Lower lobe of right lung (tissue), 2 donors: ENCODE measurements around the gene CDH22. TPM values are rescaled to one million over a fixed set of nuclear protein-coding genes. Genes with fewer than 3 reads are reported as not detected.

Experiments used
- ATAC-seq, 2 donors: fragments of 200-7000 bp; cut with Tn5 transposase; one replicate each; pipeline ENCODE4 v1.9.1; 2020 to 2022; ENCODE audit warnings: mild to moderate bottlenecking in 2 of 2, moderate library complexity in 2 of 2
- DNase-seq: peaks from one replicate; pipeline ENCODE4 v3.0.0-alpha.2; 2020
- H3K27ac ChIP-seq: fragments of 200-600 bp; one replicate; pipeline ENCODE4 v1.8.0; 2022
- H3K27me3 ChIP-seq: fragments of 200-600 bp; one replicate; pipeline ENCODE4 v1.8.0; 2022; ENCODE audit warnings: low read depth
- H3K36me3 ChIP-seq: fragments of 200-600 bp; one replicate; pipeline ENCODE4 v1.8.0; 2022; ENCODE audit warnings: mild to moderate bottlenecking
- H3K4me1 ChIP-seq: fragments of 200-600 bp; one replicate; pipeline ENCODE4 v1.8.0; 2022
- H3K4me3 ChIP-seq: fragments of 200-600 bp; one replicate; pipeline ENCODE4 v1.8.0; 2022; ENCODE audit warnings: mild to moderate bottlenecking
- H3K9me3 ChIP-seq: fragments of 200-600 bp; one replicate; pipeline ENCODE4 v1.8.0; 2022
- intact Hi-C: fragments of 100-400 bp; cut with DNase I; formaldehyde crosslinking; loops from one replicate; pipeline ENCODE4 v1.11.0; 2022
- total RNA-seq: library from RNA; stranded (reverse); fragmentation: NEBNext Ultra II Directional; extraction: Animal tissue kit (Norgen Biotek cat#: 25700); gene quantifications from one replicate; pipeline ENCODE4 v1.2.1, GENCODE V29; 2021
- TF ChIP-seq, protein P1 (sequence below): fragments of 200-600 bp; IDR thresholded peaks from one replicate; pipeline ENCODE4 v1.8.0; 2022; ENCODE audit warnings: antibody characterized with exemption, mild to moderate bottlenecking
- donor health status: DM: no; HTN: yes; CAD: no; lungs with severe emphysema.

CDH22 gene
- total RNA-seq, 1 donor from 2014 or later: 0.35 TPM

DNA sequence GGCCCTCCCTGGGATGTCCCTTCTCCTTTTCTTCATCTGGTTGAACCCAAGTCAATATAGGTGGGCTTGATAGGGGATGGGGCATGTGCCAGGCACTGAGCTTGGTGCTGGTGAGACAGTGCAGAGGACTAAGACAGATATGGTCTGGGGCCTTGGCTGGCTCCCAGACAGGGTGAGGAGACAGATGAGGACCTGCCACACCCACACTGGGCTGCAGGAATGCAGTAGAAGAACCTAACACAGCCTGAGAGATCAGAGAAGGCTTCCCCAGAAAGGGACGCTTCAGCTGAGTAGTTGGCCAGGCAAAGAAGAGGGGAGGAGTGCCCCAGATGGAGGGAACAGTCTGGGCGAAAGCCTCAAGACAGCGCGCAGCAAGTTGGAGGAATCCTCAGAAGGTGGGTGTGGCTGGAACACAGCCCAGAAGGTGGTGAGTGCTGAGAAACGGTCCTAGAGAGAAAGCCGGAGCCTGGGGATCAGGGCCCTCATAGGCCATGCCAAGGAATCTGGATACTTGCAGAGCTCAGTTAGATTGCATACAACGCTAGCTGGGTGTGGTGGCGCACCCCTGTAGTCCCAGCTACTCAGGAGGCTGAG, 163.8 kb downstream of the CDH22 start:
- TF ChIP-seq, protein P1, sequence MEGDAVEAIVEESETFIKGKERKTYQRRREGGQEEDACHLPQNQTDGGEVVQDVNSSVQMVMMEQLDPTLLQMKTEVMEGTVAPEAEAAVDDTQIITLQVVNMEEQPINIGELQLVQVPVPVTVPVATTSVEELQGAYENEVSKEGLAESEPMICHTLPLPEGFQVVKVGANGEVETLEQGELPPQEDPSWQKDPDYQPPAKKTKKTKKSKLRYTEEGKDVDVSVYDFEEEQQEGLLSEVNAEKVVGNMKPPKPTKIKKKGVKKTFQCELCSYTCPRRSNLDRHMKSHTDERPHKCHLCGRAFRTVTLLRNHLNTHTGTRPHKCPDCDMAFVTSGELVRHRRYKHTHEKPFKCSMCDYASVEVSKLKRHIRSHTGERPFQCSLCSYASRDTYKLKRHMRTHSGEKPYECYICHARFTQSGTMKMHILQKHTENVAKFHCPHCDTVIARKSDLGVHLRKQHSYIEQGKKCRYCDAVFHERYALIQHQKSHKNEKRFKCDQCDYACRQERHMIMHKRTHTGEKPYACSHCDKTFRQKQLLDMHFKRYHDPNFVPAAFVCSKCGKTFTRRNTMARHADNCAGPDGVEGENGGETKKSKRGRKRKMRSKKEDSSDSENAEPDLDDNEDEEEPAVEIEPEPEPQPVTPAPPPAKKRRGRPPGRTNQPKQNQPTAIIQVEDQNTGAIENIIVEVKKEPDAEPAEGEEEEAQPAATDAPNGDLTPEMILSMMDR: no peak
- intact Hi-C loops: no loop called here
- DNase-seq: no peak

GRCh38 chr20:46142124-46142523, 166.2 kb downstream of the CDH22 start:
- Histone ChIP-seq H3K36me3 (no peaks in the 10 kb centered on the region), H3K4me1 (no peaks in the 10 kb centered on the region), H3K4me3 (no peak overlapping the region), H3K27ac (no peak overlapping the region), H3K9me3 (no peaks in the 10 kb centered on the region), H3K27me3 (peaks cover 65% of the 10 kb centered on the region)
- TF ChIP-seq, protein P1: no peak
- no peak for DNase-seq
- intact Hi-C loops: no loop called here
- no peak for ATAC-seq

More for the DNA sequence above, 163.8 kb downstream of the CDH22 start:
- Histone ChIP-seq H3K9me3 (no peaks in the 10 kb centered on the region), H3K27me3 (peaks cover 42% of the 10 kb centered on the region), H3K4me3 (no peak overlapping the region), H3K27ac (no peak overlapping the region), H3K36me3 (no peaks in the 10 kb centered on the region), H3K4me1 (no peaks in the 10 kb centered on the region)
- no peak for ATAC-seq

DNA sequence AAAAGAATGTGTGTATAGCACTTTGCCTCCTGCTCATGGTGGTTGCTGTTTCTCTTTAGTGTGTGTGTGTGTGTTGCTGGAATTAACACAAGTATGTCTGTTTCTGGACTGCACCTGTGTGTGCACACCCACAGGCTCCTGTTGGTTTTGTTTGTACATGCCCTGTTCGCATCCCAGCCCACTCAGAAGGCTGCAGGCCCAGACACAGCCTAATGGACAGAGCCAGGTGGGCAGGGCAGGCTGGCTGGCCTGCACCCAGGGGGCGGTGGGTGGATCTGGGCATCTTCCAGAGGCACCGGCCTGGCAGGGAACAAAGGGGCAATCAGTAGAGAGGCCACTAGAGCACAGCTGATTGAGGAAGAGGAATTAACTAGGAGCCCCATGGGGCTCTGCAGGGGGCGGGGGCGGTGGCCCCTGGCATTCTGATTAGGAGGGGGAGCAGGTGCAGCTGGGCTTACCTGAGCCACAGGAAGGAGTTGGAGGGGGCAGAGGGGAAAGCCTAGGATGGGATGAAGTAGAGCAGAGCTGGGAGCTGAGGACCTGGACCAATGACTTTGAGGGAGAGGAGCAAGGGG, 168.3 kb downstream of the CDH22 start:
- Histone ChIP-seq H3K4me3 (no peak overlapping the region), H3K4me1 (no peaks in the 10 kb centered on the region), H3K9me3 (no peaks in the 10 kb centered on the region), H3K27me3 (peaks cover 71% of the 10 kb centered on the region), H3K27ac (no peak overlapping the region), H3K36me3 (no peaks in the 10 kb centered on the region)
- no peak for DNase-seq
- no peak for ATAC-seq
- intact Hi-C loops: no loop called here
- TF ChIP-seq, protein P1: no peak

GRCh38 chr20:46139266-46139889, 168.9 kb downstream of the CDH22 start:
- DNase-seq (no peak), ATAC-seq (no peak)
- no peak overlapping the region for H3K4me3 ChIP-seq
- intact Hi-C loops: no loop called here
- peaks cover 72% of the 10 kb centered on the region for H3K27me3 ChIP-seq
- no peaks in the 10 kb centered on the region for H3K4me1 ChIP-seq
- no peaks in the 10 kb centered on the region for H3K9me3 ChIP-seq
- no peak overlapping the region for H3K27ac ChIP-seq
- TF ChIP-seq, protein P1: no peak
- H3K36me3 ChIP-seq: no peaks in the 10 kb centered on the region

DNA sequence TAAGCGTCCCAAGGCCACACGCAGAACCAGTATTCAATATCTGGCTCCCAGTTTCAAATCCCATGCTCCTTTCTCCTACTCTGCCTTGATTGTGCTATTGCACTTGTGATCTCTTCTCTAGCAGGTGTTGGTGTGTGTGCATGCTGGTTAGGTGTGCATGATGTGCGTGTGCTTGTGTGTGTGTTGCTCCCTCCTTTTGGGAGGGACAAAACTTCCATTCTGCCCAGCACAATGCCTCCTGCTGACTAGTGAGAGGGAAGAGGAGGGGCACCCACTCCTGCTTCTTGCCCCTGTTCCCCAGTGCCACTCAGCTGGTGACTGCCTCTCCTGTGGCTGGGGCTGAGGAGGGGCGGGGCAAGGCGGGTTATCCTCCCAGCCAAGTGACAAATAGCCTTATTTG, 170.5 kb downstream of the CDH22 start:
- Histone ChIP-seq H3K4me1 (no peaks in the 10 kb centered on the region), H3K4me3 (no peak overlapping the region), H3K27ac (no peak overlapping the region), H3K36me3 (no peaks in the 10 kb centered on the region), H3K27me3 (peaks cover 72% of the 10 kb centered on the region), H3K9me3 (no peaks in the 10 kb centered on the region)
- TF ChIP-seq, protein P1: no peak
- ATAC-seq (no peak), DNase-seq (no peak)
- intact Hi-C loops: no loop called here
